ENCODE results near the gene BLOC1S4.

DNA sequence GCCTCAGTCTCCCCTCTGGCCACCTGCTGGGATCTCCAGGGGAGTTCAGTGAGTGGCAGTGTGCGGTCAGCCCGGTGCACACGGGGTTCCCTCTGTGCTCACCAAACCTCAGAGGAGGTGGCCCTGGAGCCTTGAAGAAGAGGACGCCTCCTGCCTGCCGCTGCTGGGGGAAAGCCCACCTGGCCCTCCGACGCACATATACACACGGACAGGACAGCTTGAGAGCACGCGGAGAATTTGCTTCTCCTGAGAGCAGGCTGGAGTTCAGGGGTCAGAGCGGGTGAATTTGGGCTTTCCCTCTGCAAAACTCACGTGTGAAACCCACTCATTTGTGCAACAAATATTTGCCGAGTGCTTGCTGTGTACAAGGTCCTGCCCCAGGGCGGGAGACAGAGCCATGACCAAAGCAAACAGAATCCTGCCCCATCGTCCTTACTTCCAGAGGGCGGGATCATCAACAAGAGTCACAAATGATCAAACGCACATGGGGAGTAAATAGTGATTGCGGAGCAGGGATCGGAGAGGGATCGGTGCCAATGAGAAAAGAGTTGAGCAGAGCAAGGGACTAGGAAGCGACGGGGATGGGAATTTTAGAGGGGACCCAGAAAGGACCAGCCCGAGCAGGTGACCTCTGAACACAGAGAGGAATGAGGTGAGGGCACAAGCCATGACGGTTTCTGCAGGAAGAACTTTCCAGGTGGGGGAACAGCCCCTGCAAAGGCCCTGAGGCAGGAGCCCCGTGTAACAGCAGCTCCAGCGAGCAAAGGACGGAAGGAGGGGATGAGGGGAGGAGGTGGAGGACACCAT lies 17.6 kb downstream of the BLOC1S4 start:
- no peak for TF ChIP-seq MEF2A (IDR thresholded peaks at IDR 0.05; ENCODE audit: borderline replicate concordance, low read depth)
- TF ChIP-seq PBX3 (IDR thresholded peaks at IDR 0.05): no peak
- no peak for TF ChIP-seq CTCF (IDR thresholded peaks at IDR 0.05)
- TF ChIP-seq, protein P1, sequence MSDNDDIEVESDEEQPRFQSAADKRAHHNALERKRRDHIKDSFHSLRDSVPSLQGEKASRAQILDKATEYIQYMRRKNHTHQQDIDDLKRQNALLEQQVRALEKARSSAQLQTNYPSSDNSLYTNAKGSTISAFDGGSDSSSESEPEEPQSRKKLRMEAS (IDR thresholded peaks at IDR 0.05; ENCODE audit: low read depth): no peak
- TF ChIP-seq REST (IDR thresholded peaks at IDR 0.05; ENCODE audit: low read depth, low read length): no peak
- no peak for TF ChIP-seq EZH2phosphoT487 (IDR thresholded peaks at IDR 0.05; ENCODE audit: borderline replicate concordance, low read depth)
- no peak for TF ChIP-seq NFIC (IDR thresholded peaks at IDR 0.05; ENCODE audit: borderline replicate concordance)
- no peak for TF ChIP-seq JUND (IDR thresholded peaks at IDR 0.05)
- TF ChIP-seq RFX5 (IDR thresholded peaks at IDR 0.05; ENCODE audit: low read length): no peak
- no peak for TF ChIP-seq GABPA (IDR thresholded peaks at IDR 0.05; ENCODE audit: low read depth)
